Epidermal melanocyte (primary cell): ENCODE data around the gene MED12L.
A peak's percentile ranks its signal among the peaks of the same experiment; 100 is the strongest.

ENCODE experiments used
- DNase-seq: peaks from one replicate; pipeline ENCODE4 v3.0.0; 2011; ENCODE audit warnings: low spot score; ENCODE audit not compliant: insufficient read length

Gene MED12L

GRCh38 chr3:151086484-151087456 lies 1.3 kb downstream of the MED12L start:
- DNase-seq: peak; percentile 82

GRCh38 chr3:151087648-151088047 lies 2.2 kb downstream of the MED12L start:
- DNase-seq: no peak

- DNase-seq: no peak
Measured at GRCh38 chr3:151091685-151092345, 6.4 kb downstream of the MED12L start.

GRCh38 chr3:151093148-151093547 lies 7.7 kb downstream of the MED12L start:
- no peak for DNase-seq

- DNase-seq: no peak
Measured at GRCh38 chr3:151093905-151094304, 8.4 kb downstream of the MED12L start.

- no peak for DNase-seq
Measured at GRCh38 chr3:151096716-151097115, 11.3 kb downstream of the MED12L start.

- DNase-seq: no peak
Measured at GRCh38 chr3:151100076-151100475, 14.6 kb downstream of the MED12L start.

GRCh38 chr3:151101270-151101969 lies 16.0 kb downstream of the MED12L start:
- no peak for DNase-seq

- no peak for DNase-seq
Measured at GRCh38 chr3:151106311-151106710, 20.8 kb downstream of the MED12L start.

GRCh38 chr3:151107177-151107576 lies 21.7 kb downstream of the MED12L start:
- no peak for DNase-seq

- no peak for DNase-seq
Measured at GRCh38 chr3:151107701-151108100, 22.2 kb downstream of the MED12L start.

GRCh38 chr3:151109286-151109800 lies 23.9 kb downstream of the MED12L start:
- no peak for DNase-seq

- no peak for DNase-seq
Measured at GRCh38 chr3:151112731-151113130, 27.3 kb downstream of the MED12L start.

GRCh38 chr3:151113343-151113742 lies 27.9 kb downstream of the MED12L start:
- no peak for DNase-seq

GRCh38 chr3:151117047-151117446 lies 31.6 kb downstream of the MED12L start:
- DNase-seq: no peak

GRCh38 chr3:151119188-151119587 lies 33.7 kb downstream of the MED12L start:
- no peak for DNase-seq

- DNase-seq: no peak
Measured at GRCh38 chr3:151120409-151120808, 34.9 kb downstream of the MED12L start.

GRCh38 chr3:151121016-151121415 lies 35.6 kb downstream of the MED12L start:
- DNase-seq: no peak

GRCh38 chr3:151123827-151124226 lies 38.4 kb downstream of the MED12L start:
- DNase-seq: no peak

- DNase-seq: no peak
Measured at GRCh38 chr3:151124476-151124875, 39.0 kb downstream of the MED12L start.

GRCh38 chr3:151130428-151130827 lies 45.0 kb downstream of the MED12L start:
- no peak for DNase-seq

- DNase-seq: no peak
Measured at GRCh38 chr3:151133175-151133574, 47.7 kb downstream of the MED12L start.
